Measurements from ENCODE around the gene SPATA46.
"Not testable (repeated sequence)": the region's sequence is repeated elsewhere in the genome, so short reads cannot be mapped to it uniquely, and the experiment has no call there.

Gene SPATA46

DNA sequence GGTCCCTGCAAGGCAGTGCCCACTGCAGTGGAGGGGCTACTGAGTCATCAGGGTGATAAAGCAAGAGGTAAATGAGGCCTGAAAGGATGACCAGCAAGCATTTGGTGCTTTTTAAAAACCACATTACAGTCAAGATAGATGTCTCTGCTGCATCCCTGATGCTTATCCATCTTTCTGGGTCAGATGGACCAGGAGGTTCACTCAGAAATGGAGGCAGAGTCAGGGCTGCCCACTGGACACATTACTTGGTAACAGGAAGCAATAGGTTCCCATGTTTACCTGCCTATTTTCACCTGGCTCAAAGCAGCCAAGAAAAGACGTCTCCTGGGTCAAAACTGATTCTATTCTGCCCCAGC, 3.6 kb downstream of the SPATA46 start:
- no peak for DNase-seq

DNA sequence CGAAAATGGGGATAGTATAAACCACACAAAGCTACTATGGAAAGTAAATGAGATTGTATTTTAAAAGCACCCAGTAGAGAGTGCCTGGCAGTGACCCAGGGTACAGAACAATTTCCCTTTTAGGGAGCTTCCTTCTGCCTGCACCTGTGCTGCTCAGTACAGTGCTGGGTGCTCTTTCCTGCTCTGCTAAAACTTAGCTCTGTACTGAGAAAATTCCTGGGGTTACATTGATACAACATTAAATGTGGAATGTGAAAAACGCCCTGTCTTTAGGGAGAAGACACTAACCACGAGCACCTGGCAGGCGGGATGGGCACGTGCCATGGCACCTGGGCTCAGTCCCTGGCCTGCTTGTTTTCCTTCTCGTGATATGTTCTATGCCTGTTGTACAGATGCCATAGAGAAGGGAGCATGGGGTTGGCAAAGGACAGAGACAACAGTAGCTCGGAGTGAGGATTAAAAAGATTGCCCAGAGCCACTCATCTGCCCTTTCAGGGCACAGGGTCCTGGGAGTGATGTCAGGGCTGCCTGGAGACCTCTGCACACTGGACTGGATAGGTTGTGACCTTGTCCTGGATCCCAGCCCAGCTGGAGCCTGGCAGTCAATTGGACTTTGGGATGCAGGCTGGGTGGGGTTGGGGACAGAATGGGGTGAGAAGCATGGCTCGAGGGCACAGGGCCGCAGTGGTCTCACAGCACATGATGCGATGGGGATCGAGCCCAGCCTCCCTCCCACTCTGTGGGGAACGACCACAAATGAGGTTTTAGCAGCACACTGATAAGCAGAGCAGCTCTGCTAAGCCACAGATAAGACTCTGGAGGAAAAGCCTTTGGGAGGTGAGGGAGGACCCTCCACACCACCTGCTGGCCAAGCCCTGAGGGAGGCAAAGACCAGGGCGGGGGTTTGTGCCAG, 4.2 kb downstream of the SPATA46 start:
- no peak for DNase-seq

DNA sequence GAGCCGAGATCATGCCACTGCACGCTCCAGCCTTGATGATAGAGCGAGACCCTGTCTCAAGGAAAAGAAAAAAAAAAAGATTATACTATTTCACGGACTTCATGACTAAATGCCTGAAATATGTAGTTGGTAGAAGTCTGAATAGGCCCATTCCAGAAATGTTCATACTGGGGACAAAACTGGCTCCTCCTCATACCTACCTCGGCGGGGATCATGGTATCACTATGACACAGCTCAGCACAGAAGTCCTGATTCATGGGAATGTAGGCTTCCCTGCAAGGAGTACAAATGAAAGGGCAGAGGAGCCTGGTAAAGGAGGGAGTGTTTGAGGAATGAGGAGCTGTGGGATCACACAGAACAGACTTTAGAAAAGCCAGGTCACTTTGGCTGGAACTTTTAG, 5.0 kb downstream of the SPATA46 start:
- no peak for DNase-seq

DNA sequence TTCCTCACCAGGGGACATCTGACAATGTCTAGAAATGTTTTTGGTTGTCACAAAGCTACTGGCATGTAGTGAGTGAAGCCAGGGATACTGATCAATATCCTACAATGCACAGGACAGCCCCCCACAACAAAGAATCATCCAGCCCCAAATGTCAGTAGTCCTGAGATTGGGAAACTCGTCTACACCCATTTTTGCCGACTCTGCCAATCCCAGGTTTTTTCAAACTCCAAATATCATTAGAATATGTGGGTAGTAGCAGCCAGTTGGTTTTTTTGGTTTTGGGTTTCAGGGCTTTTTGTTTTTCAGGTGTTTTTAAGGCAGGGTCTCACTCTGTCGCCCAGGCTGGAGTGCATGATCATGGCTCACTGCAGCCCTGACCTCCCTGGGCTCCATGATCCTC, 5.9 kb downstream of the SPATA46 start:
- no peak for DNase-seq

DNA sequence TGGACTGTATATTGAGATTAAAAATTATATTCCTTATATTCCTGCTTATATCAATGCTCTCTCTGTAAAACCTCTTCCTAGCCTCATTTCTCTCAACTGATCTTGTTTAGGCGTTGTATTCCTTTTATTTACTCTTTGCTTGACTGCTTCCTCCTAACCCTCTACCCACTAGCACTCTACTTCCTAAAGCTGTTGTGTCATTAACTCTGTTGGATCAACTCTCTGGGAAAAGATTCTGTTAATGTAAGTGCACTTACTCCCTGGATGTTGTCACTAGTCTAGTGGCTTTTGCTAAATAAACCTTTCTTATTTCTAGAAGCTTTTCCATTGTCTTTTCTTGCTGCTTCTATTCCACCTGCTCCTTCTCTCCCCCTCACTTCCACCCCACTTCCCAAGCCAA, 6.5 kb downstream of the SPATA46 start:
- no peak for DNase-seq

DNA sequence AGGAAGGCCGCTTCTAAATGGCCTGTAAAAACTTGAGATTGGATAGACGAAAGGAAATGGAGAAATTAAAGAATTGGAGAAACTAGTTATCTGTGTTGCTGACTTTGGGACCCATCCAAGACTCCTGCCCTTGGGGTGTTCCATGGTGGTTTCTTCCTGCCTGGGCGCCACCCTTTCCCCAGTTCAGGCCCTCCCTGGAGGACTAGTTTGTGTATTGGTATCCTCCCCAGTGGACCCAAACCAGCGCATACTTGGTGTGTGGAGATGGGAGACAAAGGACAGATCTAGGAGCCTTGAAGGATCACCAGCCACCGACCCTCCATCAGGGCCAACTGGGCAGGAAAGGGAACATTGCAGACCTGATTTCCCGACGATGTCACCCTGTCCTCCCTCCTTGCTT, 7.1 kb downstream of the SPATA46 start:
- no peak for DNase-seq

GRCh38 chr1:162368451-162368850, 8.2 kb downstream of the SPATA46 start:
- no peak for DNase-seq

- no peak for DNase-seq
Measured at GRCh38 chr1:162367772-162368171, 8.9 kb downstream of the SPATA46 start.

DNA sequence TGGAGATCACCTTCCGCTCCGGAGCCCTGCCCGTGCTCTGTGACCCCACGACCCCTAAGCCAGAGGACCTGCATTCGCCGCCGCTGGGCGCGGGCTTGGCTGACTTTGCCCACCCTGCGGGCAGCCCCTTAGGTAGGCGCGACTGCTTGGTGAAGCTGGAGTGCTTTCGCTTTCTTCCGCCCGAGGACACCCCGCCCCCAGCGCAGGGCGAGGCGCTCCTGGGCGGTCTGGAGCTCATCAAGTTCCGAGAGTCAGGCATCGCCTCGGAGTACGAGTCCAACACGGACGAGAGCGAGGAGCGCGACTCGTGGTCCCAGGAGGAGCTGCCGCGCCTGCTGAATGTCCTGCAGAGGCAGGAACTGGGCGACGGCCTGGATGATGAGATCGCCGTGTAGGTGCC, 9.6 kb downstream of the SPATA46 start:
- DNase-seq, result no peak

DNA sequence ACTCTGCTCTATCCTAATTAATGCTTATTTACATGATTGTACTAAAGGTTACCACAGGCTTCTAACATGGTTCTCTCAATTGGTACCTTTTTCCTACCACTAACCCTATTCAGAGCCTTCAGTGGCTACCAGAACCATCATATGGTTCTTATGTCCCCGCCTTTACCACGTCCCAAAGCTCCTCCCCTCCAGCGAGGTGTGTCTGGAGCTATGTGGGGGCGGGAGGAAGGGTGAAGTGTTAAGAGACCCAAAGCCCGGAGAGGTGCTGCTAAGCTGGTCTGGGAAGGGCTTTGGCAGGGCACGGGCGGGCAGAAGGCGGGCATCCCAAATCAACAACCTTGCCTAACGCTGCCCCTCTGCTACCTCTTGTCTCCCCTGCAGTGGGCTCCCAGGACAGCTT, 10.0 kb downstream of the SPATA46 start:
- no peak for DNase-seq

- DNase-seq, result no peak
Measured at GRCh38 chr1:162366149-162366548, 10.5 kb downstream of the SPATA46 start.

- no peak for DNase-seq
Measured at GRCh38 chr1:162365284-162366020, 11.2 kb downstream of the SPATA46 start.

DNA sequence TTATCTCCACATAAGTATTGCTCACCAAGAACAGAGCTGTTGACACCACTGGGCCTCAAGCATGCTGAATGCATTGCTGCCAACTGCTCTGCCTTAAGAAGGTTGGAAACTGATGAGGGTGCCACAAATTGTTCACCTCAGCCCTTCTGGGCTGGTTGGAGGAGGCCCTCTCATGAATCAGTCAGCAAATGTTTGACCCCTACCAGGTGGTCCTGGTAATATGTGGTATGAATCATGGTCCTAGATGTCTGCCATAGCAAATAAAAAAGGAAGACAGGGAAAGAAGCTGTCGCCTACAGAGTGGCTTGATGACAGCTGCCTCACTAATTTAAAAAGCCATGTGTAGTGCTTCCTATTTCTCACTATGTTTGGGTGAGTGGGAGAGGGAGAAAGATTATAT, 12.2 kb downstream of the SPATA46 start:
- DNase-seq, result no peak

DNA sequence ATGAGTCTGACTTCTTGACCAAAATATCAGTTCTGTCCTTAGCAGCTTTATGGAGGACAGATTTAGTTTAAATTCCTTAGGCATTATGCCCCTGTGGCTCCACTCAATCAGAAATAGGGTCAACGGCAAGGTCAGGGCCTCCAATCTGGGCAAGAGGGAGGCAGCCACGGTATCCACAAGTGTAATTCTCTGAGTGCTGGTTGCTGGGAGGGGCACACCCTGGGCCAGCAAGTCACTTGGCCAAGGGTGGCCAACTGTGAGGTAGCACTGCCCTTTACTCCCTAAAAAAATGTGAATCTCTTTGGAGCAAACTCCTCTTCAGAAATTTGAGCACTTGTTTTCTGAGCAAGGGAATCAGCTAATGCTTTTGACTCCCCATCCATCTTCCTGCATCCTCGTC, 12.8 kb downstream of the SPATA46 start:
- no peak for DNase-seq

DNA sequence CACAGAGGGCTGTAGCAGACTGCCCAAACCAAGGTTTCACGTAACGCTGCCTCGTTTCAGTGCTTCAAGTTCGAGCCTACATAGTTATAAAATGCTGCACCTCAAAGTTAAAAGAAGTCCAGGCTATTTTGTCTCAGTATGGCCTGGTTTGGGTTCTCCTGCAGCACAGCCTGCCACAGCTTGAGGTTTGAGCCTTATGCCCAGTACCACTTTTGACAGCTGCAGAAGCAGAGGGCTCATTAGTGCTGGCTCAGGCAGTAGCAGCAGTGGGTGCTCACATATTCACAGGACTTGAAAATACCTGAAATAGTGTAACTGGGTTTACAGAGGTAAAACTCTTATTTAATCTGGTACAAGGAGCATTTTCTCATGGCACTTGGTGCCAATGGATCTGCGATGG, 15.3 kb downstream of the SPATA46 start:
- no peak for DNase-seq

GRCh38 chr1:162360874-162361260, 15.8 kb downstream of the SPATA46 start:
- no peak for DNase-seq

DNA sequence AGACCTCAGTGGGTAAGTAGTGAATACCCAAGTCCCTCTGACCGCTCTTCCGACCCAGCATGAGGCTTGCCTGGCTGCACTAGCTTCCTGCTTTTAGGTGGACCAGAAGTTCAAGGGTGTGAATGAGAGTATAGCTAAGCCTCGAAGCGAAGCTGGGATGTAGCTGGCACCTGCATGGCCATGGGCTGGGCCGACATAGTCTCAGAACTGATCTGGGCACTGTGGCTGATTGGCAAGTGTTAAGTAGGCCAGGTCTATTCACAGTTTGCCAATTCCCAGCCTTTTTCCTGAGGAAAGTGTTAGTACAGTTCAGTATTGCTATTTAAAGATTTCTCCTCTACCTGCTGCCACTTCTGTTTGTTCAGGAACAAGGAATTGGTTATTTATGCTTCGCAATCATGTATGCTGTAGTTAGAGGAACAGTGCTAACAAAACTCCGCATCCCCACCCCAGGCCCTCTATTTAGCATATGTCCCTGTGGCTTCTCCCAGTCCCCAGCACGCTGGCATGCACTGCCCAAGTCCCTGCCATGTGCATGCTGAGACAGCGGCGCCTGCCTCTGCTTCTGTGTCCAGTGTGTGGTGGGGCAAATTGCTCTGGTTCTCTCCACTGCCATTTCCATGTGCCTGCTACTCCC, 16.3 kb downstream of the SPATA46 start:
- DNase-seq, result no peak

DNA sequence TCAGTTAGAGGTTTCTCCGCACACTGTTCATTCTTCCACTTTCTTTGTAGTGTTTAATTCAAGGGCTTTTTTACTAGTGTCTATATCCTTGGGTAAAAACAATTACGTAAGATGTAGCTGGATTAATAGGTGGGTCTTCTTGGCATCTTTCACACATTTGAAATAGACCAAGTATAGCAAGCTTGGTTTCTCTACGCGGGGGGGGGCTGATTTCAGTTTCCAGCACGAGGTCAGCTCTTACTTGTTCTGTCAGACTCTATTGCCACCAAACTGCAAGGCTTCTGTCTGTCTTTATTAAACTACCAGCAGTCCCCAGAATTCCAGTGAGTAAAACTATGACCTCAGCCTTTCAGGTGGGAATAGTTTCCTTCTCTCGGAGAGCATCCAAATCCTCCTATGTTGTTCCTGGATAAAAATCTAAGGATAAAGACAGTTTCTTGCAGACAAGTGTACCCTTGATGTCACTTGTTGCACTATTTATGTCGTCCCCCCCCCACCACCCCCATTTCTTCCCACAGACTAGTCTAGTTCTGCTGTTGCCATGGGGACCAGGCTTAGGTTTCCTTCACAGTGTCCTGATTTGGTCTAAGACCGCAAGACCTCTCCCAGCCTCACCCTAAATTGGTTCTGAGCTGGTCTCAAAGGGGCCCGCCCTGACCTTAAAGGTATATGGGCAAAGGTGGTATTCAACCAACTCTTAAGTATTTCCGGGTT, 17.0 kb downstream of the SPATA46 start:
- no peak for DNase-seq

DNA sequence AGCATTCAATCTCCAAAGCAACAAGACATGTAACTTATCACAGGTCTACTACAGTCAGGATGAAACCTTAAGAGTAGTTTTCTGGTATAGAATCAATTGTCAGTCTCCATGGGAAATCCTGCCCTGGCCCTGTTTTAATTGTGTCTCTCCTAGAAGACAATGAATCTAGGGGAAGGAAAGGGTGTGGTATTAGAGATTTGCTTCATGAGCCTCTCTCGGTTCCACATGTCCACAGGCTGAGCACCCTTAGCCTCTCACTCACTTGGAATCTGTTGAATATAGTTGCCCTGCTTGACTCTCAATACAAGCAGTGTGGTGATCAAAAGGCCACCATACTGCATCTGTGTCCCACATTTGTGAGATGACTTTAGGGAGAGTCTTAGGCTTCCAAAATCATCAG, 17.7 kb downstream of the SPATA46 start:
- DNase-seq, result no peak

GRCh38 chr1:162357681-162358266, 18.9 kb downstream of the SPATA46 start:
- DNase-seq, result peak; percentile 33

DNA sequence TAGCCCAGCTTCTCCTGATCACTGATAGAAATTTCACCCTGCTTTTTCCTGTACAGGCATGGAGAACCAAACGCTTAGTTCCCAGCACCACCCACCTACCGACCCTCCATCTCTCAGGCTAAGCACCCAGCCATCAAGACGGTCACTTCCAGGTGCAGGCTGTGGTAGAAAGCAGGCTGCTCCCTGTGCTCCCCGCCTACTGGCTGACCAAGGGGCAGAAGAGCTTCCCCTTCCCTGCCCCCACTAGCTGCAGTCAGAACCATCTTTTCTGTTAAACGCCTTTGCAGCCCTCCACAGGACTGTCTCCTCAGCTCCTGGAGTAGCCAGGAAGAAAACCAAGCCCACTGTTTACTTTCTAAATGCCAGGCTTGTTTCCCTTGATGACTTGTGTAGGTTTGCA, 23.0 kb downstream of the SPATA46 start:
- no peak for DNase-seq

DNA sequence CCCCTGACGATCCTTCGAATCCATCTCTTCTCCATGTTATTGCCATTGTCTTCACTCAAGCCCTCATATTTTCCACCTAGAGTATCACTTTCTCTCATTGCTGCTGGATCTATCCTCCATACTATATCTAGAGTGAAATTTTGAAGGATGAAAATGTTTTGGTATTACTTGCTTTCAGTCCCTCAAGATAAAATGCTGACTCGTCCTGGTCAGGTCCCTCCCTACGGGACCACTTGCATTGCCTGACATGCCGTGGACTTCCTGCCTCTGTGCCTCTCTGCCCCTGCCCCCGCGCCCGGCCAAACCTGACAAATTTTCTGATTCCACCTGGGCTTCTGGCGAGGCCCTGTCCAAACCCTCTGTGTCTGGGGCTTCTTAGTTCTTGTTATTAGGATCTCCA, 23.6 kb downstream of the SPATA46 start:
- no peak for DNase-seq

GRCh38 chr1:162351874-162352273, 24.8 kb downstream of the SPATA46 start:
- DNase-seq, result not testable (repeated sequence)

All from activated CD4-positive, alpha-beta T cell treated with anti-CD3 and anti-CD28 coated beads, Interleukin-2, Interleukin-6, amounts not matched to agents 100 ng/mL and 50 ng/mL, durations not matched to agents 16 hours and 8 hours (primary cell).